IPS-NIHi11 (cell line): Measurements from ENCODE around the gene ZNF423.

Experiments
- DNase-seq: peaks from one replicate; pipeline ENCODE4 v3.0.0; 2012; ENCODE audit warnings: mixed read lengths, low spot score

ZNF423 gene

DNA sequence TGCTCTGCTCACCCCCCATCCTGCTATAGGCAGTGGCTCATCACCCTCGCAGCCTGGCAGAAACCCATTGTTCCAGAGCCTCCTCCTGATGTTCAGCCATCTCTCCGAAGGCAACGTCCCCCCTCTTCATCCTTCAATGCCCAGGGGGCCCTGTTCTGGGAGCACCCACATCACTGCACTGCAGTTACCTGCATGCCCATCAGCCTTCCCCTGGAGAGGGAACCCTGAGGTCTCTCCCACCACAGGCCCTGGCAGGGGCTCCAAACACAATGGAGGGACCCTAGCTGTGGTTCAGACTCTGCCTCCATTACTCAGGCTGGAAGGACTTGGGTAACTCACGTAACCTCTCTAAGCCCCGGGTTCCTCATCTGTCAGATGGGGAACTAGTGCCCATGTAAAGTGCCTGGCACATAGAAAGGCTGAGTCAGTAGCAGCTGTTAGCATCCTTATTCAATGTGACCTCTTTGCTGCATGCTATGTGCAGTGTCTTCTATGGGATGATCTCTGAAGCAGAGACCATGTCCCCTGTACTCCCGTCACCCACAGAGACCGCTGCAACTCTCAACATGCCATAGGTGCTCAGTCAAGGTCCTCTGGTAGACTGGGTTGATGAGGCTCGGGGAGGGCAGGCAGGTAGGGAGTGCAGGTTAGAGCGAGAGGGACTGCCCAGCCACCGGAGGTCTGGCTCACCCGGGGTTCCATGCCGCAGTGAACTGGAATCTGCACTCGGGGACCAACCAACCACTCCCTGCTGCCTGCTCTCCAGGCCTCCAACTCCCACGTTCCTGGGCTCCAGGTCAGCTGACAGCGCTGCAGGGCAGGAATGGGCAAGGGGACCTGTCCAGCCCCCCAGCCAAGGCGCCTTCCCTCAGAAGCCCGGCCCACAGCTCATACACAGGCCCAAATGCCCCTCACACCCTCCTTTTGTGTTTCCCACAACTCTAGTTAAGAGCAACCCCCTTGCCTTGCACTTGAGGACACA is 233.2 kb downstream of the ZNF423 start:
- DNase-seq = no peak

DNA sequence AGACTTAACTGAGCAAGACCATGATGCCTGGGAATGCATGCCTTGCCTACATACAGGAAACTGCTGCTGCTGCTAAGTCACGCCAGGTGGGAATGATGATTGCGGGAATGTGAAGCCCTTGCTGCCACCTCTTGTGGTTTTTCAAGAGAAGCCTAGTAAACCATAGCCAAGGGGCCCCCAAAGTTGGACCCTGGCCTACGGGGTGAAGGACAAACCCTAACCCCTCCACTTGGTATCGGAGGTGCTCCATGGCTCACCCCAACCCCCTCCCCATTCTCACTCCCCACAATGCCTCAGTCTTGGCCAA is 233.9 kb downstream of the ZNF423 start:
- DNase-seq = no peak

GRCh38 chr16:49621241-49622083 is 234.4 kb downstream of the ZNF423 start:
- DNase-seq = no peak

DNA sequence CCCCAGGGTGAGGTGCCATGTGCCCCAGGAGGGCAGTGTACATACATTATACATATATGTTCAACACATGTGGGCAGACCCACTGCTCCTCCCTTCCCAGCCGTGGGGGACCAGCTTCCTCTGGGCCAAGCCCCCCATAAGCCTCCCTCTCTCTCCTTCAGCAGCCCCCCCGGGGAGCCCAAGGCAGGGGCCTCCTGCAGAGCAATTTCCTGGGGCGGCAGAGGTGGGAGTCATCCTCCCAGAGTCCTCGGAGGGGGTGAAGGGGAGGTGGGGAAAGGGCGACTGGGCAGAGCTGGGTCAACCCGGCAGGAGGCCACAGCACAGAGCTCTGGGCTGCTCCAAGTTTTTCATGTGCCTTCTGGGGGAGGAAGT is 235.1 kb downstream of the ZNF423 start:
- DNase-seq = no peak

DNA sequence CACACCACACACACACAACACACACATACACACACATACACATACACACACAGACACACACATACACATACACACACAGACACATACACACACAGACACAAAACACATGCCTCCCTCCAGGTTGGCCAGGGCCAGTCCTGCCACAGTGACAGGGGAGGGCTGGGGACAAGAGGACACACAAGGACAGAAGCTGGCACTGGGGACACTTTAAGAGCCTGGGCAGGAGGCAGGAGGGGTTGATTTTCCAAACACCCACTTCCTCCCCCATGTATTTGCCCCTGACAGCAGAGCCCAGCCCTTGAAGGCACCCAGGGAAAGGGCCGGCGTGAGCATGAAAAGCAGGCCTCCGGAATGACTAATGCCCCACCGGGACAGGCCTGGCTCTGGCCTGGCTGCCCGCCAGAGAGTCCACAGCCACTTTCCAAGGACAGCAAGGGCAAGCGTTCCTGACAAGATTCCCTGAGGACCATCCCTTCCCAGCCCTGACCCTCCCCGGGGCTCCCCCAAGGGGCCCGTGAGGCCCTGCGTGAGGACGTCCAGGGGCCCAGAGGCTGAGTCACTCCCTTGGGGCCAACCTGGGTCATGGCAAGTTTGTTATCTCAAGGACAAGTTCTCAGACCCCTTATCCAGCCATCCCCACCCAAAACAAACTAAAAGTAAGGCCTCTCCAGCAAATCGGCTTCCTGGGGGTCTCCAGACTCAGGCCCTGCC is 235.6 kb downstream of the ZNF423 start:
- no peak for DNase-seq

DNA sequence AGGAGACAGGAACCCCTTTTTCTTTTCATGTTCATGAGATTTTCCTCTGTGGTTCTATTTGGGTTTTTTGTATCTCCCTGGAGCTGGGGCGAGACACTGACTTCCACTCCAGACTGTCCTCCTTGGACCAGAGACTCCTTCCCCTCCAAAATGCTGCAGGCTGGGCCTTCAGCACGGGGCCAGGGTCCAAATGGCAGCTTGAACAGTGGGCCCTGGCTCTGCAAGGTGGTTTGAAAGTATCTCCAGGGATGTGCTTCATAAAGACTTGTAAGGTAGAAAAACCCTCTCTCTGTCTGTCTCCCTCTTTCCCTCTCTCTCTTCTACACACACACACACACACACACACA is 236.1 kb downstream of the ZNF423 start:
- no peak for DNase-seq

GRCh38 chr16:49618955-49619354 is 237.0 kb downstream of the ZNF423 start:
- no peak for DNase-seq

DNA sequence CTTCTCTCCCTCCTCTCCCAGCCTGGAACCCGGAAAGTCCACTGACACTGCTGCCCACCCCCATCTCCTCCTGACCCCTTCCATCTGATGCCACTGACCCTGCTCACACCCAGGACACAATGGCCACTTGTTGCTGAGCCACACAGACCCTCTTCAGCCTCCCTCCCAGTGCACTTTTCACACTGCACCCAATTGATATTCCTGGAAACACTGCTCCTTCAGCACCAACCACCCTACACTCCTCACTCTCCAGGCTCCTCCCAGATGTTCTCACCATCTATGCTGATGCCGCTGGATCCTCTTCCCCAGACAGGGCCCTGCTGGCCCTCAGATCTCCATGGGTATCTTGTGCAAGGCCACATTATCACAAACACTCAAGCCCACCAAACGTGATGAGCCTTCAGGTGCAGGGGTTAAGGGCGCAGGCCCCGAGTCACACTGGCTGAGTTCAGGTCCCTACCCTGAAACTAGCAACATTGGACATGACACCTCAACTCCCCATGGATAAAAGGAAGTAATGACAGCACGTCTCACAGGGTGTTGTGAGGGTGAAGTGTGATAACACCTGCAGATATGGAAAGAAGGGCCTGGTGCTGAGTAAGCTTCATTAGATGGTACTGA is 238.1 kb downstream of the ZNF423 start:
- no peak for DNase-seq

DNA sequence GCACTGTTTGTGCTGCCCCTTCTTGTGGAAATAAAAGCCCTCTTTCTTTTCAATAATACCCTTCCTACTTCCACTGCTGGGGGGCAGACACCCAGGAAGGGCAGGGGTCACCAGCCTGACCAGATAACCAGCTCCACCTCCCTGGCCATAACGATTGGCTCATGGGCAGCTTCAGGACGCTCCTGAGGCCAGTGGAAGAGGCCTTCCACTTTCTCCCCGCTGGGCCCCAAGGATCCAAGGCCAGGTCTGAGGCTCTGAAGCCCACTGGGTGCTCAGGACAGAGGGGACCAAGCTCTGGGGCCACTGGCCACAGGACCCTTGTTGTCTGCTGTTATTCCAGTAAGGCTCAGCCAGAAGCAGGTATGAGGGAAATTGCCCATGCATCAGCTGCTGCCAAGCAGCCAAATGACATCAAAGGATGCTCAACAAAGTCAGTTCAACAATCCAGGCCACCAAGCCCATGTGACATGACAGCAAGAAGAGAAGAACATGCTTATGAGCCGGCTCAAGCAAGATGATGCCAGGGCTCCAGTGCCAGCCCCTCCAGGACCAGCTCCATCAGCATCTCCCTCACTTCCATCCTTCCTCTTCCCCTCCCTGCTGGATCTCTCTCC is 238.8 kb downstream of the ZNF423 start:
- DNase-seq = no peak

DNA sequence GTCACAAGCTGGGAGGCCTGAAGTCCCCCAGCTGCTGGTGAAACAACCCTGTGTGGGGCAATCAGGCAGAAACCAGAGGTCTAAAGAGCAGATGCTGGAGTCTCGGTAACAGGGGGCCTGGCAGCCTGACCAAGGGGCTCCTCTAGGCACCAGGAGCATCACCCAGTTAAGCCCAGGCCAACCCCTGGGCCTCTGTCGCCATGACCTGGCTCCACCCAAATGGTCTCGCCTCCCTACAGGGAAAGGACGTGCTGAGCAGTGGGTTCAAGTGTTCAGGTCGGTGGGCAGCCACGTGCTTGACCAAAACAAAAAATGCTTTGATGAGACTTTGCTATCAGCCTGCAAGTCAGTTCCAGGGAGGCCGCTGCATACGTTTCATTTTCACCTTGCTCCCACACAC is 240.3 kb downstream of the ZNF423 start:
- no peak for DNase-seq

DNA sequence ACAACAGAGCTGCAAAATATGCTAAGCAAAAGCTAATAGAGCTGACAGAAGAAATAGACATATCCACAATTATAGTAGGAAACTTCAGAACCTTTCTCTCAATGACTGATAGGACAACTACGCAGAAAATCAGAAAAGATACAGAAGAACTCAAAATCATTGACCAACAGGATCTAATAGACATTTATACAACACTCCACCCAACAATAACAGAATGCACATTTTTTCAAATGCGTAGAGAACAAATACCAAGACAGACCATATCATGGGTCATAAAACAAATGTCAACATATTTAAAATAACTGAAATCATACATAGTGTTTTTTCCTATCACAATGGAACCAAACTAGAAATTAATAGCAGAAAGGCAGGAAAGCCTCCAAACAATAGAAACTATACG is 244.9 kb downstream of the ZNF423 start:
- no peak for DNase-seq

GRCh38 chr16:49608779-49609178 is 247.1 kb downstream of the ZNF423 start:
- DNase-seq = no peak

GRCh38 chr16:49608098-49608497 is 247.8 kb downstream of the ZNF423 start:
- peak; percentile 51 for DNase-seq

DNA sequence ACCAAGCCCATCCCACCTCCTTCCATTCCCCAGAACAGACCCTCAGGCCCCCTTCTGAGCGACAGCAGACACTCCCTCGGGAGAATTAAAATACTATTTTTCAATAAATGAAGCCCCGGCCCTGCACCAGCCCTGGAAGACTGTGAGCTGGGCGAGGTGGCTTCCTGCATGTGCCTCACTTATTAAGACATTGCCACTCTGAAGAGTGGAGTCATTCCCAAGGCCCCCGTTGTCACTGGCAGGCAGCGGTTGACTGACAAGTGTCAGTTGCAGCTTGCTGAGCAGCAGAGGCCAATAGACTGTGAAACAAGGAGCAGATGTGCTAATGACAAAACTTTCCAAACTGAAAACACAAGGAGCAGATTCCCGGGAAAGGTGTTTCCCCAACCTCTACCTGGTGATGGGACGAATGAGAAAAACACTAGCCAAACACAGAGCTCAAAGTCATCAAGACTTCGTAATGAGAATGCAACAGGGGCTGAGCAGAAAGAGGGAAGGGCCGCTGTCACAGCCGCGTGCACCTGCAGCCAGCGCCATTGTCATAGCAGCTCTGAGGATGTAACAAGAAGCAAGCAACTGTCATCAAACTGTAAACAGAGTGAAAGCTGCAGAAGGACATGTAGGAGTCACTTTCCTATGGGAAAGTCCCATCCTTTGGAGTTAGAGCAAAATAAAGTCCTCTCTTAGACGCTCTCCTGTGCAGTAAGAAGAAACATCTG is 250.2 kb downstream of the ZNF423 start:
- DNase-seq = no peak

GRCh38 chr16:49604602-49605001 is 251.3 kb downstream of the ZNF423 start:
- no peak for DNase-seq

GRCh38 chr16:49603956-49604355 is 252.0 kb downstream of the ZNF423 start:
- DNase-seq = no peak

GRCh38 chr16:49602976-49603310 is 253.0 kb downstream of the ZNF423 start:
- DNase-seq = no peak

DNA sequence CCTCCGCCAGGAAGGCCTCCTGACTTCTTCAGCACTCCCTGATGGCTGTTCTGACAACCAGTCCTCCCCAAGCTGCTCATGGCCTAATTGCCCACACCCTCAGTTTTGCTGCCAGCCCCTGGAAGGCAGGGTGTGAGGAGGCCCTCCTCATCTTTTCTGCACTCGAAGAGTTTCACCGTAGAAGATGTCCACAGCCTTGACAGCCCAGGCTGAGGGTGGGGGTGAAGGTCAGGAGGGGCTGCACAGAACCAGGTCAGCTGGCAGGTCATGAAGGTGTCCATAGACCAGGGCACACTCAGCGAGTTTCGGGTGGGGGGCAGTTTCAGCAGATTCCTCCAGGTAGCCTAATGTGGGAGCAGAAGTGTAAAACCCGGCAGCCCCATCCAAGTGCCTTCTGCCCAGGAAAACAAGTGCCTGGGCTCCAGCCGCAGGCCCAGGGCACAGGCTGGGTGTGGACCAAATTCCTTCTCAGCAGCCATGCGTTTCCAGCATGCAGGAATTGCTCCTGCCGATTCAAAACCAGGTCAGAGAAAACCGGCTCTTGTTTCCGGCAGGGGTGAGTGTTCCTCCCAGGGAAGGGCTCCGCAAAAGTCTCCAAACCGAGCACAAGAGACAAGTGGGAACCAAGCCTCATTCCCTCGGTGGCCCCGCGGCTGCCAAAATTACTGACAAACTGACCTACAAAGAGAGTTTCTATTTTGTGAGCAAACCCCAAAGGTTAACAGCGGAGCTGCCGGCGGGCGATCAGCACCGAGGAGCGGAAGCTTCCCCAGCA is 253.5 kb downstream of the ZNF423 start:
- peak; percentile 73 for DNase-seq

DNA sequence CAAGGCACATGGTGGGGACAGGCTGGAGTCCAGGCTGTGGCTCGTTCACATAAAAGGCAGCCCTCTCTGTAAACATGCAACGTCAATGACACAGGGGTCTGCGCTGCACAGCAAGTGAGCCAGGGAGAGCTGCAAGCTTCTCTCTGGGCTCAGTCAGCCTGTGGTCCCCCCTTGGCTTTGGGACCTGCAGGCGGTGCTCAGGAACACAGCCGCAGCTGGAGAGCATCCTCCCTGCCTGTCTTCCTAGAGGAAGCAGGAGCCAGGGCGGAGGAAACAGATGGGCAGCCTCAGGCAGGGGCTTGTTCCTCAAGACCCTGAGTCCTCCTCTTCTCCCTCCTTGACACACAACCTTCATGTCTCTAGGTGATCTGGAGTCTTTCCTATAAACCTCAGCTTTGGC is 254.3 kb downstream of the ZNF423 start:
- DNase-seq = no peak

DNA sequence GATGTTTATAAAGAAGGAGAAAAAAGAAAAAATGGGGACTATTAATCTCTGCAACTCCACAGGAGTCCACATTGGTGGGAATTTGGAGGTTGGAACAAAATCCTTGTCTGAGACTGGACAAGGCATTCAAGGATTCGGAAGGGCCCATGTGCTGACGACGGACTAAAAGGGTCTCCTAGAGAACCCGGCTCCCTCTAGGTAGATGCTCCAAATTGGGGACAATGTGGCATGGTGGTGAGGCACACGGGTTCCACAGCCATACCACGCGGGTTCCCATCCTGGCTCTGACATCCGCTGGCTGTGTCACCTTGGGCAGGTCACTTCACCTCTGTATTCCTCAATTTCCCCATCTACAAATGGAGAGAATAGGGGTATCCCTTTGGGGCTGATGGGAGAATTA is 254.9 kb downstream of the ZNF423 start:
- no peak for DNase-seq

DNA sequence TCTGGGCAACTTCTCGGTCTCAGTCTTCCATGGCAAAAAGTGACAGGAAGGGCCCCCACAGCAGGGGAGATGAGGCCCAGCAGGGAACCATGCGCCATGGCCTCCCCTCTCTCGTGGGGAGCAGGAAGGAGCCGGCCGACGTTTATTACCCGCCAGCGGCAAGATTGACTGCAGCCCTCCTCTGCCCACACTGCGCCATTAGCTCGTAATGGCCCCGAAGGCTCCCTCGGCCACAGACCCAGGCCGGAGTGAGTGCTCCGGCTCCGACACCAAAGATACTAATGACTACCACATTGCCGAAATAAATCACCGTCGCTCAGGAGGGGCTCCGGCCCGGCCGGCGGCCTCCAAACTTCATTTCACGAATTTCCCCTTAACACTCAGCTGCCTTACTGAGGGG is 255.4 kb downstream of the ZNF423 start:
- DNase-seq = no peak
